GM23338 (cell line): Measurements from ENCODE around the gene NRIP1. TPM values are rescaled to one million over a fixed set of nuclear protein-coding genes. Genes with fewer than 3 reads are reported as not detected.

Source experiments
- ATAC-seq: fragments of 200-7000 bp; cut with Tn5 transposase; 3 replicates; pipeline ENCODE4 v1.9.1; 2020
- DNase-seq: peaks from one replicate; pipeline ENCODE4 v3.0.0-alpha.2; 2015; ENCODE audit warnings: low spot score
- H2AFZ ChIP-seq: fragments of 200-600 bp; sonication (generic); 2 replicates; pipeline ENCODE4 v1.8.0; 2016; ENCODE audit warnings: antibody characterized with exemption, mild to moderate bottlenecking, moderate library complexity
- H3F3A ChIP-seq: fragments of 200-600 bp; sonication (generic); replicated peaks from 2 replicates; pipeline ENCODE4 v1.8.0; 2017; ENCODE audit warnings: antibody characterized with exemption, mixed run types, low read depth
- H3K27ac ChIP-seq: fragments of 200-600 bp; sonication (generic); 2 replicates; pipeline ENCODE4 v1.6.1; 2016; ENCODE audit warnings: low read depth
- H3K27me3 ChIP-seq: fragments of 200-600 bp; sonication (generic); 2 replicates; pipeline ENCODE4 v1.8.0; 2016; ENCODE audit warnings: mild to moderate bottlenecking, mixed run types, moderate library complexity; ENCODE audit not compliant: insufficient read depth
- H3K36me3 ChIP-seq: fragments of 200-600 bp; sonication (generic); 2 replicates; pipeline ENCODE4 v1.8.0; 2016; ENCODE audit warnings: mild to moderate bottlenecking; ENCODE audit not compliant: insufficient read depth
- H3K4me1 ChIP-seq: fragments of 200-600 bp; sonication (generic); 2 replicates; pipeline ENCODE4 v1.8.0; 2016; ENCODE audit warnings: mild to moderate bottlenecking, moderate library complexity; ENCODE audit not compliant: insufficient read depth
- H3K4me2 ChIP-seq: fragments of 200-600 bp; sonication (generic); 2 replicates; pipeline ENCODE4 v1.7.1; 2017; ENCODE audit warnings: mixed run types
- H3K4me3 ChIP-seq: fragments of 200-600 bp; sonication (generic); 2 replicates; pipeline ENCODE4 v1.6.1; 2016; ENCODE audit warnings: mixed run types
- H3K79me2 ChIP-seq: fragments of 200-600 bp; sonication (generic); replicated peaks from 2 replicates; pipeline ENCODE4 v1.8.0; 2017; ENCODE audit warnings: mild to moderate bottlenecking; ENCODE audit not compliant: insufficient read depth
- H3K9me2 ChIP-seq: fragments of 200-600 bp; sonication (generic); 2 replicates; pipeline ENCODE4 v1.8.0; 2017; ENCODE audit not compliant: insufficient read depth
- H4K20me1 ChIP-seq: fragments of 200-600 bp; sonication (generic); replicated peaks from 2 replicates; pipeline ENCODE4 v1.8.0; 2017; ENCODE audit warnings: mild to moderate bottlenecking; ENCODE audit not compliant: insufficient read depth
- H3K27ac Mint-ChIP-seq: 2 replicates; pipeline ENCODE4 v1.8.0; 2020; ENCODE audit warnings: inconsistent platforms, mild to moderate bottlenecking, moderate library complexity, mixed read lengths
- H3K27me3 Mint-ChIP-seq: 3 replicates; pipeline ENCODE4 v1.8.0; 2022; ENCODE audit warnings: low read depth, mild to moderate bottlenecking, moderate library complexity, mixed read lengths, inconsistent platforms; ENCODE audit not compliant: insufficient read depth, poor library complexity
- H3K36me3 Mint-ChIP-seq: 3 replicates; pipeline ENCODE4 v1.8.0; 2021; ENCODE audit warnings: low read depth, mild to moderate bottlenecking, inconsistent platforms, moderate library complexity, mixed read lengths
- H3K4me1 Mint-ChIP-seq: 3 replicates; pipeline ENCODE4 v1.8.0; 2020; ENCODE audit warnings: mild to moderate bottlenecking, inconsistent platforms, mixed read lengths
- H3K4me3 Mint-ChIP-seq: 3 replicates; pipeline ENCODE4 v1.8.0; 2021; ENCODE audit warnings: moderate library complexity, mild to moderate bottlenecking, inconsistent platforms, mixed read lengths
- H3K9me3 Mint-ChIP-seq: 3 replicates; pipeline ENCODE4 v1.8.0; 2020; ENCODE audit warnings: moderate library complexity, mild to moderate bottlenecking, inconsistent platforms, mixed read lengths
- CREB1 ChIP-seq: fragments of 250-450 bp; sonication (Bioruptor Pico); IDR thresholded peaks from 2 replicates; pipeline ENCODE4 v1.5.0; 2020; ENCODE audit warnings: low read depth, mild to moderate bottlenecking, moderate library complexity
- CTCF ChIP-seq, 2 experiments: fragments of 200-600 bp in 1 of 2; sonication (generic) in 1 of 2; conservative IDR thresholded peaks; 2 replicates each; pipeline versions ENCODE4 v1.5.1 to v1.6.1; 2016 to 2017; ENCODE audit warnings: antibody characterized with exemption in 2 of 2, low read depth in 2 of 2, mild to moderate bottlenecking in 2 of 2, moderate library complexity in 1 of 2
- EZH2 ChIP-seq: fragments of 200-600 bp; sonication (generic); IDR thresholded peaks from one replicate; pipeline ENCODE4 v1.8.0; 2017; ENCODE audit warnings: antibody characterized with exemption, mild to moderate bottlenecking, low read depth; ENCODE audit not compliant: unreplicated experiment
- EZH2phosphoT487 ChIP-seq: fragments of 200-600 bp; sonication (generic); IDR thresholded peaks from one replicate; pipeline ENCODE4 v1.8.1; 2018; ENCODE audit warnings: antibody characterized with exemption; ENCODE audit not compliant: unreplicated experiment
- JUNB ChIP-seq: IDR thresholded peaks from one replicate; pipeline ENCODE4 v1.6.1; 2016; ENCODE audit warnings: antibody characterized with exemption; ENCODE audit not compliant: unreplicated experiment
- NANOG ChIP-seq: IDR thresholded peaks from 2 replicates; pipeline ENCODE4 v1.6.1; 2016; ENCODE audit warnings: antibody characterized with exemption, borderline replicate concordance
- POLR2AphosphoS5 ChIP-seq: IDR thresholded peaks from 2 replicates; pipeline ENCODE4 v1.6.1; 2016; ENCODE audit warnings: antibody characterized with exemption, low read depth
- REST ChIP-seq: IDR thresholded peaks from one replicate; pipeline ENCODE4 v1.6.1; 2018; ENCODE audit warnings: antibody characterized with exemption; ENCODE audit not compliant: unreplicated experiment
- STAT1 ChIP-seq: IDR thresholded peaks from one replicate; pipeline ENCODE4 v1.6.1; 2016; ENCODE audit warnings: antibody characterized with exemption; ENCODE audit not compliant: unreplicated experiment
- ZNF114 ChIP-seq: fragments of 250-450 bp; sonication (Bioruptor Pico); IDR thresholded peaks from 2 replicates; pipeline ENCODE4 v1.5.0; 2020; ENCODE audit warnings: mild to moderate bottlenecking, moderate library complexity
- ZNF331 ChIP-seq: fragments of 250-450 bp; sonication (Bioruptor Pico); IDR thresholded peaks from 2 replicates; pipeline ENCODE4 v1.5.0; 2020; ENCODE audit warnings: low read depth, mild to moderate bottlenecking, moderate library complexity
- polyA plus RNA-seq: library from polyadenylated mRNA; unstranded; fragments of >200 nt; fragmentation: Nextera tagmentation; extraction: Ambion mirVana; gene quantifications from 2 replicates; pipeline ENCODE4 v1.2.1, GENCODE V29; 2016
- total RNA-seq: library from RNA; depleted of rRNA; stranded (reverse); fragments of >200 nt; shearing (Covaris generic); gene quantifications from 2 replicates; pipeline ENCODE4 v1.2.3, GENCODE V29; 2014
- TF ChIP-seq, protein P1 (sequence below): fragments of 250-450 bp; sonication (Bioruptor Pico); IDR thresholded peaks from 2 replicates; pipeline ENCODE4 v1.5.0; 2020; ENCODE audit warnings: mild to moderate bottlenecking, moderate library complexity
- TF ChIP-seq, protein P2 (sequence below): IDR thresholded peaks from 2 replicates; pipeline ENCODE4 v1.6.1; 2016; ENCODE audit warnings: antibody characterized with exemption

Gene NRIP1
- total and polyA plus RNA-seq, 2 experiments from 2014 or later, result 3.0 to 9.0 TPM

GRCh38 chr21:15062606-15062965 lies 2.2 kb downstream of the NRIP1 start:
- DNase-seq, result no peak
- peak overlapping the region; percentile 77 for H3K4me3 ChIP-seq
- H3K27ac Mint-ChIP-seq, result no peak overlapping the region

More at GRCh38 chr21:15062606-15062965, 2.2 kb downstream of the NRIP1 start:
- H3K4me3 Mint-ChIP-seq, result peak overlapping the region; percentile 93
- H3K9me3 Mint-ChIP-seq, result no peaks in the 10 kb centered on the region
- TF ChIP-seq EZH2 (no peak), JUNB (no peak), ZNF331 (CRISPR knock-in tag) (no peak), POLR2AphosphoS5 (no peak), ZNF114 (no peak), EZH2phosphoT487 (no peak), STAT1 (no peak), CREB1 (no peak), REST (no peak), NANOG (no peak), CTCF (conservative IDR thresholded peaks at IDR 0.05; ENCODE audit: low read depth in 2 of 2) (no peak)
- TF ChIP-seq, protein P1, sequence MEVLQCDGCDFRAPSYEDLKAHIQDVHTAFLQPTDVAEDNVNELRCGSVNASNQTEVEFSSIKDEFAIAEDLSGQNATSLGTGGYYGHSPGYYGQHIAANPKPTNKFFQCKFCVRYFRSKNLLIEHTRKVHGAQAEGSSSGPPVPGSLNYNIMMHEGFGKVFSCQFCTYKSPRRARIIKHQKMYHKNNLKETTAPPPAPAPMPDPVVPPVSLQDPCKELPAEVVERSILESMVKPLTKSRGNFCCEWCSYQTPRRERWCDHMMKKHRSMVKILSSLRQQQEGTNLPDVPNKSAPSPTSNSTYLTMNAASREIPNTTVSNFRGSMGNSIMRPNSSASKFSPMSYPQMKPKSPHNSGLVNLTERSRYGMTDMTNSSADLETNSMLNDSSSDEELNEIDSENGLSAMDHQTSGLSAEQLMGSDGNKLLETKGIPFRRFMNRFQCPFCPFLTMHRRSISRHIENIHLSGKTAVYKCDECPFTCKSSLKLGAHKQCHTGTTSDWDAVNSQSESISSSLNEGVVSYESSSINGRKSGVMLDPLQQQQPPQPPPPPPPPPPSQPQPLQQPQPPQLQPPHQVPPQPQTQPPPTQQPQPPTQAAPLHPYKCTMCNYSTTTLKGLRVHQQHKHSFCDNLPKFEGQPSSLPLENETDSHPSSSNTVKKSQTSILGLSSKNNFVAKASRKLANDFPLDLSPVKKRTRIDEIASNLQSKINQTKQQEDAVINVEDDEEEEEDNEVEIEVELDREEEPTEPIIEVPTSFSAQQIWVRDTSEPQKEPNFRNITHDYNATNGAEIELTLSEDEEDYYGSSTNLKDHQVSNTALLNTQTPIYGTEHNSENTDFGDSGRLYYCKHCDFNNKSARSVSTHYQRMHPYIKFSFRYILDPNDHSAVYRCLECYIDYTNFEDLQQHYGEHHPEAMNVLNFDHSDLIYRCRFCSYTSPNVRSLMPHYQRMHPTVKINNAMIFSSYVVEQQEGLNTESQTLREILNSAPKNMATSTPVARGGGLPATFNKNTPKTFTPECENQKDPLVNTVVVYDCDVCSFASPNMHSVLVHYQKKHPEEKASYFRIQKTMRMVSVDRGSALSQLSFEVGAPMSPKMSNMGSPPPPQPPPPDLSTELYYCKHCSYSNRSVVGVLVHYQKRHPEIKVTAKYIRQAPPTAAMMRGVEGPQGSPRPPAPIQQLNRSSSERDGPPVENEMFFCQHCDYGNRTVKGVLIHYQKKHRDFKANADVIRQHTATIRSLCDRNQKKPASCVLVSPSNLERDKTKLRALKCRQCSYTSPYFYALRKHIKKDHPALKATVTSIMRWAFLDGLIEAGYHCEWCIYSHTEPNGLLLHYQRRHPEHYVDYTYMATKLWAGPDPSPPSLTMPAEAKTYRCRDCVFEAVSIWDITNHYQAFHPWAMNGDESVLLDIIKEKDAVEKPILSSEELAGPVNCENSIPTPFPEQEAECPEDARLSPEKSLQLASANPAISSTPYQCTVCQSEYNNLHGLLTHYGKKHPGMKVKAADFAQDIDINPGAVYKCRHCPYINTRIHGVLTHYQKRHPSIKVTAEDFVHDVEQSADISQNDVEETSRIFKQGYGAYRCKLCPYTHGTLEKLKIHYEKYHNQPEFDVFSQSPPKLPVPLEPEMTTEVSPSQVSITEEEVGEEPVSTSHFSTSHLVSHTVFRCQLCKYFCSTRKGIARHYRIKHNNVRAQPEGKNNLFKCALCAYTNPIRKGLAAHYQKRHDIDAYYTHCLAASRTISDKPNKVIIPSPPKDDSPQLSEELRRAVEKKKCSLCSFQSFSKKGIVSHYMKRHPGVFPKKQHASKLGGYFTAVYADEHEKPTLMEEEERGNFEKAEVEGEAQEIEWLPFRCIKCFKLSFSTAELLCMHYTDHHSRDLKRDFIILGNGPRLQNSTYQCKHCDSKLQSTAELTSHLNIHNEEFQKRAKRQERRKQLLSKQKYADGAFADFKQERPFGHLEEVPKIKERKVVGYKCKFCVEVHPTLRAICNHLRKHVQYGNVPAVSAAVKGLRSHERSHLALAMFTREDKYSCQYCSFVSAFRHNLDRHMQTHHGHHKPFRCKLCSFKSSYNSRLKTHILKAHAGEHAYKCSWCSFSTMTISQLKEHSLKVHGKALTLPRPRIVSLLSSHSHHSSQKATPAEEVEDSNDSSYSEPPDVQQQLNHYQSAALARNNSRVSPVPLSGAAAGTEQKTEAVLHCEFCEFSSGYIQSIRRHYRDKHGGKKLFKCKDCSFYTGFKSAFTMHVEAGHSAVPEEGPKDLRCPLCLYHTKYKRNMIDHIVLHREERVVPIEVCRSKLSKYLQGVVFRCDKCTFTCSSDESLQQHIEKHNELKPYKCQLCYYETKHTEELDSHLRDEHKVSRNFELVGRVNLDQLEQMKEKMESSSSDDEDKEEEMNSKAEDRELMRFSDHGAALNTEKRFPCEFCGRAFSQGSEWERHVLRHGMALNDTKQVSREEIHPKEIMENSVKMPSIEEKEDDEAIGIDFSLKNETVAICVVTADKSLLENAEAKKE, result no peak
- TF ChIP-seq, protein P2, sequence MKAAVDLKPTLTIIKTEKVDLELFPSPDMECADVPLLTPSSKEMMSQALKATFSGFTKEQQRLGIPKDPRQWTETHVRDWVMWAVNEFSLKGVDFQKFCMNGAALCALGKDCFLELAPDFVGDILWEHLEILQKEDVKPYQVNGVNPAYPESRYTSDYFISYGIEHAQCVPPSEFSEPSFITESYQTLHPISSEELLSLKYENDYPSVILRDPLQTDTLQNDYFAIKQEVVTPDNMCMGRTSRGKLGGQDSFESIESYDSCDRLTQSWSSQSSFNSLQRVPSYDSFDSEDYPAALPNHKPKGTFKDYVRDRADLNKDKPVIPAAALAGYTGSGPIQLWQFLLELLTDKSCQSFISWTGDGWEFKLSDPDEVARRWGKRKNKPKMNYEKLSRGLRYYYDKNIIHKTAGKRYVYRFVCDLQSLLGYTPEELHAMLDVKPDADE, result no peak
- H3K4me1 ChIP-seq, result peaks cover 49% of the 10 kb centered on the region
- no peaks in the 10 kb centered on the region for H3K9me2 ChIP-seq
- peaks cover 64% of the 10 kb centered on the region for H3K4me1 Mint-ChIP-seq
- peak overlapping the region; percentile 82 for H3K4me2 ChIP-seq
- H4K20me1 ChIP-seq, result no peaks in the 10 kb centered on the region
- H3K27me3 Mint-ChIP-seq, result peaks cover 13% of the 10 kb centered on the region
- no peaks in the 10 kb centered on the region for H3F3A ChIP-seq
- no peak for ATAC-seq
- no peaks in the 10 kb centered on the region for H3K36me3 ChIP-seq
- no peaks in the 10 kb centered on the region; the same call in 2 of the 3 replicates for H3K36me3 Mint-ChIP-seq
- H3K27me3 ChIP-seq, result peaks cover 34% of the 10 kb centered on the region
- no peak overlapping the region for H2AFZ ChIP-seq
- no peak overlapping the region for H3K27ac ChIP-seq
- peaks cover 64% of the 10 kb centered on the region for H3K79me2 ChIP-seq
